Breast epithelium (tissue), 4 donors: ENCODE data around the gene CLDN7. TPM values are rescaled to one million over a fixed set of nuclear protein-coding genes. Genes with fewer than 3 reads are reported as not detected.

Experiments
- DNase-seq, 2 donors: peaks; one replicate each; pipeline ENCODE4 v3.0.0-alpha.2; 2019; ENCODE audit warnings: low spot score in 2 of 2
- H3K27ac ChIP-seq, 2 donors: fragments of 200-600 bp; sonication (generic) in 1 of 2; one replicate each; pipeline ENCODE4 v1.5.1; 2016 to 2019; ENCODE audit warnings: mild to moderate bottlenecking in 1 of 2
- H3K27me3 ChIP-seq, 2 donors: fragments of 200-600 bp; sonication (generic) in 1 of 2; one replicate each; pipeline versions ENCODE4 v1.5.1 to v1.6.0; 2017 to 2019; ENCODE audit warnings: control low read depth in 1 of 2, mild to moderate bottlenecking in 1 of 2
- H3K36me3 ChIP-seq: fragments of 200-600 bp; one replicate; pipeline ENCODE4 v1.5.1; 2019
- H3K4me1 ChIP-seq, 2 donors: fragments of 200-600 bp; sonication (generic); one replicate each; pipeline ENCODE4 v1.5.1; 2016 to 2019; ENCODE audit warnings: control low read depth in 1 of 2
- H3K4me3 ChIP-seq, 3 donors: fragments of 200-600 bp; sonication (generic); 1 replicate in 2 of 3; 2 replicates in 1 of 3; pipeline ENCODE4 v1.5.1; 2016 to 2019; ENCODE audit warnings: mild to moderate bottlenecking in 3 of 3, moderate library complexity in 2 of 3
- H3K9me3 ChIP-seq, 2 donors: fragments of 200-600 bp; sonication (generic) in 1 of 2; one replicate each; pipeline ENCODE4 v1.5.1; 2016 to 2019; ENCODE audit warnings: control low read depth in 1 of 2
- CTCF ChIP-seq, 3 donors: fragments of 450-650 bp; IDR thresholded peaks; one replicate each; pipeline ENCODE4 v1.5.1; 2016 to 2017; ENCODE audit warnings: antibody characterized with exemption in 3 of 3, mild to moderate bottlenecking in 3 of 3, moderate library complexity in 3 of 3
- POLR2A ChIP-seq: fragments of 450-650 bp; IDR thresholded peaks from one replicate; pipeline ENCODE4 v1.6.1; 2016; ENCODE audit warnings: antibody characterized with exemption, mild to moderate bottlenecking, moderate library complexity
- POLR2AphosphoS5 ChIP-seq, 3 donors: sonication (generic); formaldehyde crosslinking; IDR thresholded peaks; one replicate each; pipeline ENCODE4 v1.6.1; 2017; ENCODE audit warnings: antibody characterized with exemption in 3 of 3
- intact Hi-C: fragments of 100-400 bp; cut with DNase I; formaldehyde crosslinking; loops from one replicate; pipeline ENCODE4 v1.15.1; 2023; ENCODE audit warnings: low total_unique reads
- total RNA-seq, 3 donors: library from RNA; depleted of rRNA; stranded (reverse); fragments of >200 nt; gene quantifications; one replicate each; pipeline ENCODE4 v1.1.0, GENCODE V29; 2016

CLDN7 gene
- total RNA-seq, 3 donors from 2014 or later: 5.4 to 95.9 (median 60.0) TPM

- intact Hi-C loops: no loop called here
- Histone ChIP-seq H3K36me3 (no peaks in the 10 kb centered on the region), H3K4me3 (no peak overlapping the region), H3K27ac (peak overlapping the region; percentile 100), H3K27me3 (no peaks in the 10 kb centered on the region), H3K9me3 (no peaks in the 10 kb centered on the region), H3K4me1 (peaks cover 4 to 38% of the 10 kb centered on the region in 2 donors)
- no peak for DNase-seq
- TF ChIP-seq CTCF (IDR thresholded peaks at IDR 0.05): no peak
- no peak for TF ChIP-seq POLR2A
These were observed 43.5 kb downstream of the CLDN7 start for GRCh38 chr17:7218758-7219157.

GRCh38 chr17:7218166-7218565 lies 44.1 kb downstream of the CLDN7 start:
- no peaks in the 10 kb centered on the region for H3K36me3 ChIP-seq
- no peaks in the 10 kb centered on the region for H3K27me3 ChIP-seq
- DNase-seq: no peak
- no peaks in the 10 kb centered on the region for H3K9me3 ChIP-seq
- peak overlapping the region; percentile 44 to 70 (median 47) for H3K4me3 ChIP-seq
- intact Hi-C loops: no loop called here
- peaks cover 4 to 38% of the 10 kb centered on the region in 2 donors for H3K4me1 ChIP-seq
- H3K27ac ChIP-seq: peak overlapping the region; percentile 100
- TF ChIP-seq POLR2A (no peak), CTCF (IDR thresholded peaks at IDR 0.05) (no peak), POLR2AphosphoS5 (IDR thresholded peaks at IDR 0.05) (no peak)

GRCh38 chr17:7217113-7217987 lies 44.9 kb downstream of the CLDN7 start:
- no peaks in the 10 kb centered on the region for H3K9me3 ChIP-seq
- H3K4me3 ChIP-seq: peak overlapping the region; percentile 44 to 70 (median 47)
- no peak for TF ChIP-seq CTCF (IDR thresholded peaks at IDR 0.05)
- TF ChIP-seq POLR2A: no peak
- no peak for TF ChIP-seq POLR2AphosphoS5 (IDR thresholded peaks at IDR 0.05)
- peaks cover 4 to 38% of the 10 kb centered on the region in 2 donors for H3K4me1 ChIP-seq
- no peak for DNase-seq
- peak overlapping the region; percentile 100 for H3K27ac ChIP-seq
- no peaks in the 10 kb centered on the region for H3K36me3 ChIP-seq
- intact Hi-C loops: no loop called here
- H3K27me3 ChIP-seq: no peaks in the 10 kb centered on the region

GRCh38 chr17:7216242-7217112 lies 45.8 kb downstream of the CLDN7 start:
- Histone ChIP-seq H3K9me3 (no peaks in the 10 kb centered on the region), H3K27me3 (no peaks in the 10 kb centered on the region), H3K4me1 (peaks cover 4 to 37% of the 10 kb centered on the region in 2 donors), H3K27ac (peak overlapping the region; percentile 100), H3K36me3 (no peaks in the 10 kb centered on the region), H3K4me3 (peak overlapping the region; percentile 44 to 70 (median 47))
- DNase-seq: no peak
- intact Hi-C loops: no loop called here
- TF ChIP-seq CTCF (IDR thresholded peaks at IDR 0.05): no peak
- no peak for TF ChIP-seq POLR2AphosphoS5 (IDR thresholded peaks at IDR 0.05)
- no peak for TF ChIP-seq POLR2A
